H1 (cell line): Measurements from ENCODE around the gene FBXW5. TPM values are rescaled to one million over a fixed set of nuclear protein-coding genes. Genes with fewer than 3 reads are reported as not detected.

ENCODE experiments used
- CTCF ChIA-PET: fragments of 300-600 bp; sonication (Branson Sonifier 250); formaldehyde crosslinking; loops from one replicate; lab custom pipeline; 2021; ENCODE audit not compliant: partially characterized antibody; lab: Charles Lee
- POLR2A ChIA-PET: fragments of 300-600 bp; sonication (Branson Sonifier 250); formaldehyde crosslinking; loops from one replicate; lab custom pipeline; 2021; ENCODE audit warnings: inconsistent platforms; ENCODE audit not compliant: partially characterized antibody; lab: Charles Lee
- DNase-seq, 2 experiments: peaks; one replicate each; pipeline versions ENCODE4 v3.0.0 to v3.0.0-alpha.2; 2010 to 2022; ENCODE audit warnings: low spot score in 2 of 2, low read depth in 1 of 2, mixed read lengths in 1 of 2
- FAIRE-seq: peaks from 2 replicates; lab custom pipeline; 2011; peaks lifted over from hg19 to GRCh38; lab: Jason Lieb, UNC
- H2AFZ ChIP-seq: 2 replicates; pipeline ENCODE4 v1.8.1; 2012; ENCODE audit warnings: low read length, inconsistent platforms
- H2AK5ac ChIP-seq: 2 replicates; pipeline ENCODE4 v1.6.1; 2013; ENCODE audit warnings: low read depth, low read length
- H2BK120ac ChIP-seq: replicated peaks from 2 replicates; pipeline ENCODE3; 2013; ENCODE audit warnings: low read depth, low read length, inconsistent platforms
- H2BK12ac ChIP-seq: 2 replicates; pipeline ENCODE4 v1.6.1; 2013; ENCODE audit warnings: low read depth, low read length
- H2BK15ac ChIP-seq: 2 replicates; pipeline ENCODE4 v1.6.1; 2013; ENCODE audit warnings: low read length
- H2BK20ac ChIP-seq: 2 replicates; pipeline ENCODE4 v1.6.1; 2013; ENCODE audit warnings: low read length
- H2BK5ac ChIP-seq: 2 replicates; pipeline ENCODE4 v1.6.1; 2013; ENCODE audit warnings: low read depth, low read length
- H3K14ac ChIP-seq: 2 replicates; pipeline ENCODE4 v1.6.1; 2013; ENCODE audit warnings: inconsistent platforms; ENCODE audit not compliant: insufficient read length
- H3K18ac ChIP-seq: 2 replicates; pipeline ENCODE4 v1.6.1; 2013; ENCODE audit warnings: low read length; ENCODE audit errors: extremely low read depth
- H3K23ac ChIP-seq: 2 replicates; pipeline ENCODE4 v1.6.1; 2013; ENCODE audit warnings: inconsistent platforms; ENCODE audit not compliant: insufficient read length
- H3K23me2 ChIP-seq: 2 replicates; pipeline ENCODE4 v1.6.1; 2013; ENCODE audit warnings: low read depth, low read length
- H3K27ac ChIP-seq: 2 replicates; pipeline ENCODE4 v1.6.1; 2011; ENCODE audit warnings: low read depth, low read length, inconsistent platforms
- H3K27me3 ChIP-seq, 4 experiments: replicated peaks in 1 of 4; 1 replicate in 1 of 4; 2 replicates in 3 of 4; pipeline versions ENCODE4 v1.6.1 to v1.8.1; 2011 to 2013; ENCODE audit warnings: low read length in 3 of 4, mild to moderate bottlenecking in 3 of 4, inconsistent platforms in 2 of 4, mixed read lengths in 2 of 4, moderate library complexity in 1 of 4; ENCODE audit not compliant: control insufficient read depth in 3 of 4, insufficient read depth in 3 of 4; ENCODE audit errors: extremely low read depth in 1 of 4
- H3K36me3 ChIP-seq, 4 experiments: 2 replicates each; pipeline versions ENCODE4 v1.6.1 to v1.8.1; 2011 to 2013; ENCODE audit warnings: mild to moderate bottlenecking in 4 of 4, low read length in 3 of 4, moderate library complexity in 2 of 4, control low read depth in 1 of 4, inconsistent platforms in 1 of 4; ENCODE audit not compliant: insufficient read depth in 4 of 4, control insufficient read depth in 2 of 4
- H3K4ac ChIP-seq: replicated peaks from 2 replicates; pipeline ENCODE3; 2013; ENCODE audit warnings: low read length, low read depth, mixed read lengths, inconsistent platforms; ENCODE audit not compliant: insufficient read length
- H3K4me1 ChIP-seq, 4 experiments: replicated peaks in 1 of 4; 1 replicate in 1 of 4; 2 replicates in 3 of 4; pipeline versions ENCODE4 v1.6.1 to v1.8.1; 2011 to 2013; ENCODE audit warnings: low read length in 3 of 4, inconsistent platforms in 2 of 4, mixed read lengths in 1 of 4; ENCODE audit not compliant: insufficient read depth in 4 of 4, control insufficient read depth in 3 of 4
- H3K4me2 ChIP-seq, 2 experiments: 2 replicates each; pipeline versions ENCODE4 v1.6.1 to v1.8.1; 2011 to 2013; ENCODE audit warnings: low read depth in 2 of 2, low read length in 2 of 2, control low read depth in 1 of 2, inconsistent platforms in 1 of 2, mild to moderate bottlenecking in 1 of 2; ENCODE audit not compliant: insufficient read depth in 1 of 2
- H3K4me3 ChIP-seq, 4 experiments: fragments of 200-600, 300-600 bp in 1 of 4; sonication (generic), shearing (Covaris generic), sonication (Bioruptor Twin) in 1 of 4; 2 replicates each; pipeline versions ENCODE4 v1.5.1 to v1.8.1; 2011 to 2016; ENCODE audit warnings: low read length in 4 of 4, low read depth in 3 of 4, control low read depth in 2 of 4, inconsistent platforms in 2 of 4, mild to moderate bottlenecking in 2 of 4, mixed read lengths in 1 of 4, moderate library complexity in 1 of 4; ENCODE audit not compliant: insufficient read depth in 2 of 4; ENCODE audit errors: extremely low read depth in 1 of 4
- H3K56ac ChIP-seq: replicated peaks from 2 replicates; pipeline ENCODE3; 2013; ENCODE audit warnings: low read depth, mild to moderate bottlenecking, mixed read lengths, low read length, inconsistent platforms; ENCODE audit not compliant: insufficient read length
- H3K79me1 ChIP-seq: 2 replicates; pipeline ENCODE4 v1.6.1; 2013; ENCODE audit warnings: low read depth, low read length, control low read depth
- H3K79me2 ChIP-seq, 2 experiments: 2 replicates each; pipeline versions ENCODE4 v1.6.1 to v1.8.1; 2012 to 2013; ENCODE audit warnings: low read length in 2 of 2, mild to moderate bottlenecking in 2 of 2, inconsistent platforms in 1 of 2; ENCODE audit not compliant: insufficient read depth in 2 of 2, control insufficient read depth in 1 of 2
- H3K9ac ChIP-seq, 4 experiments: replicated peaks in 1 of 4; 1 replicate in 1 of 4; 2 replicates in 3 of 4; pipeline versions ENCODE4 v1.6.1 to v1.8.1; 2011 to 2013; ENCODE audit warnings: low read depth in 3 of 4, low read length in 3 of 4, control low read depth in 2 of 4, mild to moderate bottlenecking in 2 of 4, moderate library complexity in 2 of 4, inconsistent platforms in 1 of 4; ENCODE audit errors: extremely low read depth in 1 of 4
- H3K9me3 ChIP-seq, 2 experiments: 2 replicates each; pipeline versions ENCODE4 v1.6.1 to v1.8.1; 2012 to 2013; ENCODE audit warnings: mild to moderate bottlenecking in 2 of 2, moderate library complexity in 2 of 2, control low read depth in 1 of 2, inconsistent platforms in 1 of 2, low read depth in 1 of 2, low read length in 1 of 2, mixed read lengths in 1 of 2; ENCODE audit not compliant: insufficient read depth in 2 of 2
- H4K20me1 ChIP-seq, 2 experiments: replicated peaks in 1 of 2; 2 replicates each; pipeline versions ENCODE3 to v1.8.1; 2011 to 2013; ENCODE audit warnings: inconsistent platforms in 2 of 2, low read length in 2 of 2, mild to moderate bottlenecking in 1 of 2; ENCODE audit not compliant: insufficient read depth in 2 of 2, control insufficient read depth in 1 of 2
- H4K5ac ChIP-seq: 2 replicates; pipeline ENCODE4 v1.6.1; 2013; ENCODE audit warnings: low read length, low read depth, mixed read lengths, inconsistent platforms; ENCODE audit not compliant: insufficient read length
- H4K8ac ChIP-seq: 2 replicates; pipeline ENCODE4 v1.8.0; 2013; ENCODE audit warnings: mild to moderate bottlenecking, moderate library complexity, low read length, inconsistent platforms; ENCODE audit not compliant: insufficient read depth; ENCODE audit errors: extremely low read depth
- H4K91ac ChIP-seq: replicated peaks from 2 replicates; pipeline ENCODE3; 2013; ENCODE audit warnings: low read length, mixed read lengths, inconsistent platforms; ENCODE audit not compliant: insufficient read length
- KDM5A ChIP-seq: fragments of 200-600 bp; IDR thresholded peaks from 2 replicates; pipeline ENCODE4 v1.7.1; 2012; ENCODE audit warnings: mild to moderate bottlenecking, low read length, inconsistent platforms, mixed read lengths
- WGBS, 2 experiments: shearing (Covaris generic) in 1 of 2; methylation state at CpG; one replicate each; pipeline versions ENCODE4 v1.1.6 to v1.1.7; 2013 to 2015; ENCODE audit warnings: low lambda C conversion rate in 2 of 2, mixed read lengths in 2 of 2, inconsistent platforms in 1 of 2, low coverage in 1 of 2, missing lambda C conversion rate in 1 of 2; ENCODE audit not compliant: insufficient replicate concordance in 2 of 2, insufficient coverage in 1 of 2, insufficient read length in 1 of 2; ENCODE audit errors: extremely low coverage in 1 of 2, missing lambda C conversion rate in 1 of 2; 5-methylcytosine and 5-hydroxymethylcytosine counted together
- polyA plus RNA-seq, 7 experiments: library from polyadenylated mRNA; depleted of rRNA in 3 of 7; stranded (reverse) in 5 of 7; unstranded in 2 of 7; fragments of >200 nt in 5 of 7; fragments of 200-250 nt in 2 of 7; gene quantifications; 1 replicate in 5 of 7; 2 replicates in 1 of 7; 4 replicates in 1 of 7; pipeline versions ENCODE4 v1.2.1 to v1.2.3, GENCODE V29; 2011 to 2013; ENCODE audit warnings: missing spikeins in 2 of 7, mixed read lengths in 2 of 7
- total RNA-seq: library from RNA; stranded (reverse); fragmentation: NEBNext Ultra II Directional; extraction: Animal tissue kit (Norgen Biotek cat#: 25700); gene quantifications from 2 replicates; pipeline ENCODE4 v1.2.1, GENCODE V29; 2021

FBXW5 gene
- total and polyA plus RNA-seq, 2 of the 8 experiments (the other 6 are each of a cell fraction or from before 2014, with no cell fraction given) = 49.0 to 71.0 TPM

- Histone ChIP-seq H3K79me2 (no peaks in the 10 kb centered on the region), H2BK20ac (no peak overlapping the region), H4K5ac (no peak overlapping the region), H3K4me1 (no peaks in the 10 kb centered on the region), H3K56ac (no peak overlapping the region), H3K27me3 (no peaks in the 10 kb centered on the region), H2BK12ac (no peak overlapping the region), H3K14ac (no peak overlapping the region), H4K8ac (no peak overlapping the region; the same call in 1 of the 2 replicates), H3K9ac (no peak overlapping the region), H2BK5ac (no peak overlapping the region), H4K91ac (no peak overlapping the region), H3K4me2 (no peak overlapping the region), H3K23ac (no peak overlapping the region), H4K20me1 (peaks cover 0 to 5% of the 10 kb centered on the region in 2 experiments), H3K18ac (no peak overlapping the region), H3K79me1 (peaks cover 5% of the 10 kb centered on the region; the same call in 1 of the 2 replicates), H2BK120ac (no peak overlapping the region), H3K4me3 (no peak overlapping the region), H3K4ac (no peak overlapping the region), H3K9me3 (no peaks in the 10 kb centered on the region), H2BK15ac (no peak overlapping the region), H2AK5ac (no peak overlapping the region), H3K36me3 (peaks cover 22 to 43% (median 37%) of the 10 kb centered on the region in 4 experiments), H3K27ac (no peak overlapping the region), H3K23me2 (no peaks in the 10 kb centered on the region), H2AFZ (no peak overlapping the region)
- ChIA-PET POLR2A (no interaction called here), CTCF (interaction anchor here (0.6 kb wide), 2 partner anchors 37 to 125 kb away, joined by 3 read pairs; no protein-coding TSS in a partner anchor)
- 88% methylated on average over 11 of the region's 11 CpGs; no CpG with 5 or more reads in 1 of the 2 experiments for WGBS, 2 experiments
- DNase-seq (no peak), FAIRE-seq (no peak)
- TF ChIP-seq KDM5A = no peak
These were observed 23.2 kb downstream of the FBXW5 start for GRCh38 chr9:136921307-136921706.
